Fibroblast of skin of back (primary cell): Measurements from ENCODE around the gene SP4.
A peak's percentile ranks its signal among the peaks of the same experiment; 100 is the strongest.
"Not testable (repeated sequence)": the region's sequence is repeated elsewhere in the genome, so short reads cannot be mapped to it uniquely, and the experiment has no call there.

Experiments used
- DNase-seq: peaks from one replicate; pipeline ENCODE4 v3.0.0-alpha.2; 2013

The SP4 gene

GRCh38 chr7:21526007-21526406 lies 98.1 kb downstream of the SP4 start:
- no peak for DNase-seq

- no peak for DNase-seq
Observed at GRCh38 chr7:21526448-21526847, 98.6 kb downstream of the SP4 start.

GRCh38 chr7:21532485-21532884 lies 104.6 kb downstream of the SP4 start:
- DNase-seq = not testable (repeated sequence)

- not testable (repeated sequence) for DNase-seq
Observed at GRCh38 chr7:21533646-21534045, 105.8 kb downstream of the SP4 start.

GRCh38 chr7:21536445-21537118 lies 108.7 kb downstream of the SP4 start:
- DNase-seq = not testable (repeated sequence)

GRCh38 chr7:21538936-21539495 lies 111.1 kb downstream of the SP4 start:
- DNase-seq = no peak

GRCh38 chr7:21542891-21543527 lies 115.1 kb downstream of the SP4 start, which contains the start of gene DNAH11:
Gene DNAH11, plus strand, starts transcription at chr7:21543039. Its CDS starts 207 bp downstream, at chr7:21543246.
- peak; percentile 17 for DNase-seq

- DNase-seq = no peak
Observed at GRCh38 chr7:21543528-21544302, 115.8 kb downstream of the SP4 start.

- no peak for DNase-seq
Observed at GRCh38 chr7:21544303-21544656, 116.4 kb downstream of the SP4 start.

GRCh38 chr7:21544715-21545114 lies 116.8 kb downstream of the SP4 start:
- DNase-seq = no peak

GRCh38 chr7:21547501-21547900 lies 119.6 kb downstream of the SP4 start:
- DNase-seq = no peak

GRCh38 chr7:21548491-21548890 lies 120.6 kb downstream of the SP4 start:
- no peak for DNase-seq

GRCh38 chr7:21550076-21550475 lies 122.2 kb downstream of the SP4 start:
- DNase-seq = no peak

GRCh38 chr7:21550821-21551531 lies 123.1 kb downstream of the SP4 start:
- no peak for DNase-seq

- DNase-seq = no peak
Observed at GRCh38 chr7:21562385-21562784, 134.5 kb downstream of the SP4 start.
